HCT116 (cell line): ENCODE measurements around the gene OR1F1. TPM values are rescaled to one million over a fixed set of nuclear protein-coding genes. Genes with fewer than 3 reads are reported as not detected.
"Not testable (repeated sequence)": the region's sequence is repeated elsewhere in the genome, so short reads cannot be mapped to it uniquely, and the experiment has no call there.

ENCODE experiments used
- ATAC-seq: fragments of 200-7000 bp; cut with Tn5 transposase; 2 replicates; pipeline ENCODE4 v1.9.1; 2020; ENCODE audit warnings: mild to moderate bottlenecking, moderate library complexity
- BruUV-seq: library from RNA; stranded (reverse); fragments of 400-500 nt; replicated peaks from 2 replicates; lab custom pipeline; 2021; lab: Mats Ljungman, UMichigan
- CTCF ChIA-PET: fragments of 300-600 bp; sonication (Branson Sonifier 250); formaldehyde crosslinking; loops from one replicate; lab custom pipeline; 2021; ENCODE audit warnings: antibody characterized with exemption; lab: Charles Lee
- POLR2A ChIA-PET: fragments of 300-600, 350-600 bp; sonication (Branson Sonifier 250); formaldehyde crosslinking; loops from one replicate; lab custom pipeline; 2021; ENCODE audit warnings: antibody characterized with exemption; lab: Charles Lee
- RAD21 ChIA-PET, 2 experiments: fragments of 300-600 bp; sonication (Branson Sonifier 250); formaldehyde crosslinking; loops; one replicate each; lab custom pipeline; 2023; ENCODE audit warnings: low total read pairs in 2 of 2; ENCODE audit not compliant: uncharacterized antibody in 2 of 2, unreplicated experiment in 2 of 2, low non-redundant PET in 1 of 2; lab: Charles Lee
- DNase-seq: peaks from one replicate; pipeline ENCODE4 v3.0.0-alpha.2; 2010; ENCODE audit warnings: low read depth, low spot score
- H2AFZ ChIP-seq: fragments of 200-600 bp; shearing (Covaris generic), sonication (generic); 2 replicates; pipeline ENCODE4 v1.6.1; 2017; ENCODE audit warnings: low read depth, mixed run types, mixed read lengths, antibody characterized with exemption, low read length; ENCODE audit not compliant: poor library complexity, severe bottlenecking
- H3K27ac ChIP-seq: 2 replicates; pipeline ENCODE4 v1.5.1; 2012; ENCODE audit warnings: low read depth, low read length
- H3K27me3 ChIP-seq: fragments of 200-600 bp; sonication (generic); 2 replicates; pipeline ENCODE4 v1.6.1; 2016; ENCODE audit warnings: mixed run types, low read length, mixed read lengths; ENCODE audit not compliant: insufficient read depth
- H3K36me3 ChIP-seq, 2 experiments: fragments of 200-500 bp in 1 of 2; fragments of 200-600 bp in 1 of 2; sonication (Bioruptor generic) in 1 of 2; sonication (generic) in 1 of 2; 2 replicates each; pipeline versions ENCODE4 v1.5.1 to v1.6.1; 2014 to 2016; ENCODE audit warnings: low read length in 2 of 2, inconsistent platforms in 1 of 2, mixed read lengths in 1 of 2, mixed run types in 1 of 2; ENCODE audit not compliant: insufficient read depth in 2 of 2, control insufficient read depth in 1 of 2
- H3K4me1 ChIP-seq, 2 experiments: fragments of 200-600 bp in 1 of 2; sonication (generic) in 1 of 2; 2 replicates each; pipeline versions ENCODE4 v1.5.1 to v1.6.1; 2012 to 2017; ENCODE audit warnings: low read length in 2 of 2, inconsistent platforms in 1 of 2, mild to moderate bottlenecking in 1 of 2, mixed read lengths in 1 of 2, mixed run types in 1 of 2, moderate library complexity in 1 of 2; ENCODE audit not compliant: insufficient read depth in 2 of 2, control insufficient read depth in 1 of 2
- H3K4me2 ChIP-seq: fragments of 200-600 bp; sonication (generic); 2 replicates; pipeline ENCODE4 v1.6.1; 2017; ENCODE audit warnings: mixed run types, low read length, mixed read lengths
- H3K4me3 ChIP-seq, 2 experiments: fragments of 200-600 bp in 1 of 2; sonication (generic) in 1 of 2; replicated peaks in 1 of 2; 2 replicates each; pipeline ENCODE4 v1.5.1; 2011 to 2016; ENCODE audit warnings: low read length in 2 of 2, control low read depth in 1 of 2, low read depth in 1 of 2, mild to moderate bottlenecking in 1 of 2, mixed read lengths in 1 of 2, mixed run types in 1 of 2
- H3K79me2 ChIP-seq: fragments of 200-600 bp; sonication (generic); 2 replicates; pipeline ENCODE4 v1.6.1; 2017; ENCODE audit warnings: mild to moderate bottlenecking, mixed run types, low read length, moderate library complexity, mixed read lengths; ENCODE audit not compliant: insufficient read depth
- H3K9ac ChIP-seq: fragments of 200-600 bp; sonication (generic); 2 replicates; pipeline ENCODE4 v1.6.1; 2016; ENCODE audit warnings: low read length, mixed read lengths
- H3K9me2 ChIP-seq: fragments of 200-600 bp; sonication (generic), shearing (Covaris generic); 2 replicates; pipeline ENCODE4 v1.6.1; 2017; ENCODE audit warnings: mixed run types, mild to moderate bottlenecking, moderate library complexity; ENCODE audit not compliant: insufficient read depth
- H3K9me3 ChIP-seq, 2 experiments: fragments of 200-500 bp in 1 of 2; fragments of 200-600 bp in 1 of 2; sonication (Bioruptor generic) in 1 of 2; sonication (generic) in 1 of 2; 2 replicates each; pipeline ENCODE4 v1.6.1; 2014 to 2017; ENCODE audit warnings: low read length in 2 of 2, mixed read lengths in 2 of 2, inconsistent platforms in 1 of 2, low read depth in 1 of 2, mild to moderate bottlenecking in 1 of 2, mixed run types in 1 of 2, moderate library complexity in 1 of 2; ENCODE audit not compliant: control insufficient read depth in 1 of 2, insufficient read depth in 1 of 2
- H4K20me1 ChIP-seq: fragments of 200-600 bp; sonication (generic), shearing (Covaris generic); 2 replicates; pipeline ENCODE4 v1.6.1; 2017; ENCODE audit warnings: mixed run types, mild to moderate bottlenecking, moderate library complexity; ENCODE audit not compliant: insufficient read depth
- CEBPB ChIP-seq: IDR thresholded peaks from 2 replicates; pipeline ENCODE4 v1.6.1; 2012; ENCODE audit warnings: low read depth
- EZH2phosphoT487 ChIP-seq: fragments of 200-600 bp; IDR thresholded peaks from 2 replicates; pipeline ENCODE4 v1.6.1; 2018; ENCODE audit warnings: antibody characterized with exemption, borderline replicate concordance
- FOSL1 ChIP-seq: IDR thresholded peaks from 2 replicates; pipeline ENCODE4 v1.6.1; 2012; ENCODE audit warnings: low read depth
- RAD21 ChIP-seq: IDR thresholded peaks from 2 replicates; pipeline ENCODE4 v1.6.1; 2012; ENCODE audit warnings: low read depth, mild to moderate bottlenecking
- SRF ChIP-seq: IDR thresholded peaks from 2 replicates; pipeline ENCODE4 v1.6.1; 2012; ENCODE audit warnings: low read depth
- ZNF274 ChIP-seq: fragments of 200-500 bp; sonication (Bioruptor generic); IDR thresholded peaks from 2 replicates; pipeline ENCODE4 v1.6.1; 2014; ENCODE audit warnings: mild to moderate bottlenecking, low read depth, low read length, inconsistent platforms
- intact Hi-C: fragments of 100-400 bp; cut with micrococcal nuclease; formaldehyde crosslinking; loops from 2 replicates; pipeline ENCODE4 v1.10.0; 2022
- total RNA-seq: library from RNA; stranded (reverse); gene quantifications from one replicate; pipeline ENCODE4 v1.2.1, GENCODE V29; 2021; ENCODE audit not compliant: unreplicated experiment
- TF ChIP-seq, protein P1 (sequence below), 3 experiments: fragments of 200-600 bp in 1 of 3; sonication (generic) in 1 of 3; IDR thresholded peaks in 2 of 3; conservative IDR thresholded peaks in 1 of 3; 2 replicates each; pipeline ENCODE4 v1.5.1; 2012 to 2017; ENCODE audit warnings: low read depth in 2 of 3, low read length in 2 of 3, antibody characterized with exemption in 1 of 3, borderline replicate concordance in 1 of 3, control low read depth in 1 of 3, mild to moderate bottlenecking in 1 of 3, mixed read lengths in 1 of 3, mixed run types in 1 of 3, moderate library complexity in 1 of 3; ENCODE audit not compliant: insufficient read depth in 1 of 3
- TF ChIP-seq, protein P2 (sequence below): IDR thresholded peaks from 2 replicates; pipeline ENCODE4 v1.6.1; 2012

Gene OR1F1
- total RNA-seq, 1 experiment from 2014 or later = not detected

DNA sequence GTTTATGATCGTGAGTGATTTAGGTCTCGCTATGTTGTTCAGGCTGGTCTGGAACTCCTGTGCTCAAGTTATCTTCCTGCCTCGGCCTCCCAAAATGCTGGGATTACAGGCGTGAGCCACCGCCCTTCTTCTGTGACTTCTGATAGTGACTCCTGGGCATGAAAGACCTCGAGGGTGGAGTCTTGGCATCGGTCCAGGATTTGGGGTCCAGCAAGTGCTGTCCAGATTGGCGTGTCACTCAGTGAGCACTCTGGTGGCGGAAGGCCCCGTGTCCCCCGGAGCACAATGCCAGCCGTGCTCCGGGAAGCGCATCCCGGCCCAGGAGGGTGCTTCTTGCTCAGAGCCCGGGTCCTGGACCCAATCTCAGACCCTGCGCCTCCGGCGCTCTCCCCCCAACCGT lies 6.8 kb downstream of the OR1F1 start:
- no peak overlapping the region for H2AFZ ChIP-seq
- H3K4me3 ChIP-seq = no peak overlapping the region
- no peak overlapping the region for H3K4me2 ChIP-seq

DNA sequence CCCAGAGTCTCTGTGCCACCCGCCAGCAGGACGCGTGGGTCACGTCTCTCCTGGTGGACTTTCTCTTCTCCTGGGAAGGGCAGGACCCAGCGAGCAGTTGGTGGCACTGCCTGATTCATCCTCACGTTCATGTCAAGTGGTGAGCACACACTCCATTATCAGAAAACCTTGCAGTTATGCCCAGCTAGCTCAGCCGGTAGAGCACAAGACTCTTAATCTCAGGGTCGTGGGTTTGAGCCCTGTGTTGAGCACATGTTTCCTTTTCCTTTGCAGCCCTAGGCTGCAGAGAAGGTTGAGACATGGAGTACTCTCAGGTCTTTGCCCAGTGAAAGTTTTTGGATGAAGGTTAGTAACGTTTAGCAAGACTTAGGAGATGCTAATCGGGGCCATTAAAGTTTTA lies 8.0 kb downstream of the OR1F1 start:
- no peak overlapping the region for H3K4me3 ChIP-seq
- TF ChIP-seq, protein P1, sequence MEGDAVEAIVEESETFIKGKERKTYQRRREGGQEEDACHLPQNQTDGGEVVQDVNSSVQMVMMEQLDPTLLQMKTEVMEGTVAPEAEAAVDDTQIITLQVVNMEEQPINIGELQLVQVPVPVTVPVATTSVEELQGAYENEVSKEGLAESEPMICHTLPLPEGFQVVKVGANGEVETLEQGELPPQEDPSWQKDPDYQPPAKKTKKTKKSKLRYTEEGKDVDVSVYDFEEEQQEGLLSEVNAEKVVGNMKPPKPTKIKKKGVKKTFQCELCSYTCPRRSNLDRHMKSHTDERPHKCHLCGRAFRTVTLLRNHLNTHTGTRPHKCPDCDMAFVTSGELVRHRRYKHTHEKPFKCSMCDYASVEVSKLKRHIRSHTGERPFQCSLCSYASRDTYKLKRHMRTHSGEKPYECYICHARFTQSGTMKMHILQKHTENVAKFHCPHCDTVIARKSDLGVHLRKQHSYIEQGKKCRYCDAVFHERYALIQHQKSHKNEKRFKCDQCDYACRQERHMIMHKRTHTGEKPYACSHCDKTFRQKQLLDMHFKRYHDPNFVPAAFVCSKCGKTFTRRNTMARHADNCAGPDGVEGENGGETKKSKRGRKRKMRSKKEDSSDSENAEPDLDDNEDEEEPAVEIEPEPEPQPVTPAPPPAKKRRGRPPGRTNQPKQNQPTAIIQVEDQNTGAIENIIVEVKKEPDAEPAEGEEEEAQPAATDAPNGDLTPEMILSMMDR (IDR thresholded peaks at IDR 0.05 in 2 of 3, conservative IDR thresholded peaks at IDR 0.05 in 1 of 3; ENCODE audit: borderline replicate concordance in 1 of 3, insufficient read depth in 1 of 3, low read depth in 2 of 3, low read length in 2 of 3) = no peak
- no peak for TF ChIP-seq RAD21
- ChIA-PET POLR2A (no interaction called here), RAD21 (no interaction called here), CTCF (interaction anchor here (1.1 kb wide), 1 partner anchor 35 kb away, joined by 3 read pairs; no protein-coding TSS in a partner anchor)
- H3K36me3 ChIP-seq = no peaks in the 10 kb centered on the region
- H3K4me1 ChIP-seq = peaks cover 0 to 8% of the 10 kb centered on the region in 2 experiments; a peak in 2 of 4 replicates
- no peaks in the 10 kb centered on the region for H3K79me2 ChIP-seq
- intact Hi-C loops = no loop called here
- ATAC-seq (no peak), DNase-seq (no peak)
- H3K9me3 ChIP-seq = no peaks in the 10 kb centered on the region; a peak in 1 of 4 replicates
- peaks cover 6% of the 10 kb centered on the region; the same call in 1 of the 2 replicates for H3K27me3 ChIP-seq
- H3K9me2 ChIP-seq = no peaks in the 10 kb centered on the region
- no TSS peak for BruUV-seq
- H4K20me1 ChIP-seq = no peaks in the 10 kb centered on the region
- no peak overlapping the region for H3K9ac ChIP-seq
- H3K27ac ChIP-seq = no peak overlapping the region
- no peak overlapping the region for H3K4me2 ChIP-seq
- H2AFZ ChIP-seq = no peak overlapping the region

More for the DNA sequence above, 6.8 kb downstream of the OR1F1 start:
- no peaks in the 10 kb centered on the region; a peak in 1 of 4 replicates for H3K9me3 ChIP-seq
- peaks cover 0 to 11% of the 10 kb centered on the region in 2 experiments; a peak in 3 of 4 replicates for H3K4me1 ChIP-seq
- no TSS peak for BruUV-seq
- RAD21 ChIA-PET = interaction anchor here in 1 of 2 experiments (0.7 kb wide), 1 partner anchor 34 kb away, joined by 3 read pairs; no protein-coding TSS in a partner anchor
- H3K36me3 ChIP-seq = no peaks in the 10 kb centered on the region
- POLR2A ChIA-PET = no interaction called here
- no peaks in the 10 kb centered on the region for H3K79me2 ChIP-seq
- DNase-seq = no peak
- peaks cover 6% of the 10 kb centered on the region; the same call in 1 of the 2 replicates for H3K27me3 ChIP-seq
- intact Hi-C loops = loop anchor here (1.0 kb wide), 1 partner anchor 32 kb away; no protein-coding TSS in a partner anchor
- H3K9me2 ChIP-seq = no peaks in the 10 kb centered on the region
- TF ChIP-seq CEBPB (no peak), SRF (no peak), FOSL1 (no peak), EZH2phosphoT487 (no peak), RAD21 (no peak), ZNF274 (no peak)
- TF ChIP-seq, protein P2, sequence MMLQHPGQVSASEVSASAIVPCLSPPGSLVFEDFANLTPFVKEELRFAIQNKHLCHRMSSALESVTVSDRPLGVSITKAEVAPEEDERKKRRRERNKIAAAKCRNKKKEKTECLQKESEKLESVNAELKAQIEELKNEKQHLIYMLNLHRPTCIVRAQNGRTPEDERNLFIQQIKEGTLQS = no peak
- H3K27ac ChIP-seq = no peak overlapping the region
- no peak for ATAC-seq
- CTCF ChIA-PET = interaction anchor here (1.1 kb wide), 1 partner anchor 34 kb away, joined by 3 read pairs; no protein-coding TSS in a partner anchor
- no peaks in the 10 kb centered on the region for H4K20me1 ChIP-seq
- no peak overlapping the region for H3K9ac ChIP-seq

GRCh38 chr16:3197694-3198333 lies 9.8 kb downstream of the OR1F1 start:
- H3K4me3 ChIP-seq, H3K36me3 ChIP-seq, H4K20me1 ChIP-seq, CTCF ChIA-PET, H3K79me2 ChIP-seq, H3K9ac ChIP-seq, intact Hi-C loops, H3K27me3 ChIP-seq, POLR2A ChIA-PET, ATAC-seq, RAD21 ChIA-PET, H3K27ac ChIP-seq, H3K4me1 ChIP-seq, H2AFZ ChIP-seq, DNase-seq, H3K4me2 ChIP-seq, H3K9me2 ChIP-seq, BruUV-seq, H3K9me3 ChIP-seq: not testable (repeated sequence)
